ENCODE results near the gene ITGB7.

Gene ITGB7

GRCh38 chr12:53214687-53215455 is 7.8 kb upstream of the ITGB7 start:
- Histone ChIP-seq H2AFZ (ENCODE audit: low read depth, low read length) (no peak overlapping the region), H3K27me3 (ENCODE audit: low read depth, low read length) (peaks cover 8% of the 10 kb centered on the region), H3K79me2 (ENCODE audit: low read length) (no peaks in the 10 kb centered on the region), H3K9ac (ENCODE audit: low read length) (no peak overlapping the region), H3K36me3 (replicated peaks; ENCODE audit: low read depth, low read length) (no peaks in the 10 kb centered on the region), H3K4me3 (ENCODE audit: low read length) (no peak overlapping the region), H4K20me1 (ENCODE audit: insufficient read depth, low read length) (no peaks in the 10 kb centered on the region), H3K27ac (ENCODE audit: low read length) (no peak overlapping the region), H3K4me1 (ENCODE audit: low read length) (peaks cover 9% of the 10 kb centered on the region), H3K9me3 (ENCODE audit: insufficient read depth, low read length) (no peaks in the 10 kb centered on the region), H3K4me2 (ENCODE audit: low read length) (no peak overlapping the region)
- TF ChIP-seq EZH2phosphoT487 (IDR thresholded peaks at IDR 0.05; ENCODE audit: low read depth) (no peak), CTCF (IDR thresholded peaks at IDR 0.05; ENCODE audit: low read depth, low read length) (no peak)

- no peak overlapping the region for H2AFZ ChIP-seq (ENCODE audit: low read depth, low read length)
Measured at GRCh38 chr12:53214221-53214620, 7.2 kb upstream of the ITGB7 start.

GRCh38 chr12:53213348-53213747 is 6.3 kb upstream of the ITGB7 start:
- H3K9ac ChIP-seq (ENCODE audit: low read length) = no peak overlapping the region

More at GRCh38 chr12:53214221-53214620, 7.2 kb upstream of the ITGB7 start:
- Histone ChIP-seq H3K27me3 (ENCODE audit: low read depth, low read length) (peaks cover 1% of the 10 kb centered on the region; the same call in 1 of the 2 replicates), H3K36me3 (replicated peaks; ENCODE audit: low read depth, low read length) (no peaks in the 10 kb centered on the region), H3K4me1 (ENCODE audit: low read length) (peaks cover 7% of the 10 kb centered on the region), H3K27ac (ENCODE audit: low read length) (no peak overlapping the region), H3K79me2 (ENCODE audit: low read length) (no peaks in the 10 kb centered on the region), H3K9ac (ENCODE audit: low read length) (no peak overlapping the region), H3K4me2 (ENCODE audit: low read length) (no peak overlapping the region), H3K4me3 (ENCODE audit: low read length) (no peak overlapping the region), H4K20me1 (ENCODE audit: insufficient read depth, low read length) (no peaks in the 10 kb centered on the region), H3K9me3 (ENCODE audit: insufficient read depth, low read length) (no peaks in the 10 kb centered on the region)
- TF ChIP-seq CTCF (IDR thresholded peaks at IDR 0.05; ENCODE audit: low read depth, low read length) (no peak), EZH2phosphoT487 (IDR thresholded peaks at IDR 0.05; ENCODE audit: low read depth) (no peak)

More at GRCh38 chr12:53213348-53213747, 6.3 kb upstream of the ITGB7 start:
- Histone ChIP-seq H3K9me3 (ENCODE audit: insufficient read depth, low read length) (no peaks in the 10 kb centered on the region), H3K27me3 (ENCODE audit: low read depth, low read length) (no peaks in the 10 kb centered on the region), H3K4me3 (ENCODE audit: low read length) (no peak overlapping the region), H3K36me3 (replicated peaks; ENCODE audit: low read depth, low read length) (no peaks in the 10 kb centered on the region), H3K27ac (ENCODE audit: low read length) (no peak overlapping the region), H2AFZ (ENCODE audit: low read depth, low read length) (no peak overlapping the region), H3K4me1 (ENCODE audit: low read length) (peaks cover 16% of the 10 kb centered on the region), H4K20me1 (ENCODE audit: insufficient read depth, low read length) (no peaks in the 10 kb centered on the region), H3K4me2 (ENCODE audit: low read length) (peak overlapping the region; percentile 17; the same call in 1 of the 2 replicates), H3K79me2 (ENCODE audit: low read length) (no peaks in the 10 kb centered on the region)
- TF ChIP-seq CTCF (IDR thresholded peaks at IDR 0.05; ENCODE audit: low read depth, low read length) (peak; percentile 94), EZH2phosphoT487 (IDR thresholded peaks at IDR 0.05; ENCODE audit: low read depth) (no peak)

Data from OCI-LY3 (cell line).